Lower leg skin (tissue), 4 donors: ENCODE results near the gene SPESP1. TPM values are rescaled to one million over a fixed set of nuclear protein-coding genes. Genes with fewer than 3 reads are reported as not detected.

Experiments used
- DNase-seq, 2 donors: peaks; one replicate each; pipeline ENCODE4 v3.0.0-alpha.2; 2019; ENCODE audit warnings: low spot score in 2 of 2
- H3K4me3 ChIP-seq: fragments of 200-600 bp; sonication (generic); 2 replicates; pipeline ENCODE4 v1.5.1; 2017; ENCODE audit warnings: mild to moderate bottlenecking, low read depth; ENCODE audit not compliant: poor library complexity, severe bottlenecking
- CTCF ChIP-seq, 3 donors: fragments of 450-650 bp; IDR thresholded peaks; one replicate each; pipeline ENCODE4 v1.5.1; 2016; ENCODE audit warnings: antibody characterized with exemption in 3 of 3, mild to moderate bottlenecking in 3 of 3, moderate library complexity in 2 of 3
- POLR2A ChIP-seq, 2 donors: fragments of 450-650 bp; IDR thresholded peaks; one replicate each; pipeline ENCODE4 v1.6.1; 2016 to 2017; ENCODE audit warnings: antibody characterized with exemption in 2 of 2, mild to moderate bottlenecking in 1 of 2, moderate library complexity in 1 of 2
- WGBS, 2 donors: methylation state at CpG; one replicate each; pipeline ENCODE4 v1.1.5; 2018; 5-methylcytosine and 5-hydroxymethylcytosine counted together
- intact Hi-C: fragments of 100-400 bp; cut with DNase I; formaldehyde crosslinking; loops from one replicate; pipeline ENCODE4 v1.15.0; 2023; ENCODE audit warnings: low total_unique reads
- total RNA-seq, 4 donors: library from RNA; depleted of rRNA; stranded (reverse); fragments of >200 nt; gene quantifications; one replicate each; pipeline ENCODE4 v1.1.0, GENCODE V29; 2016

SPESP1 gene
- 10 to 100 TPM in 1 of 4 donors, 1 to 10 TPM in 3; 1.3 to 15.5 (median 2.5) TPM for total RNA-seq

GRCh38 chr15:68930268-68931022 lies at the start of gene SPESP1:
TSS of gene SPESP1 (plus strand) at chr15:68930525. CDS start at chr15:68930654, 129 bp downstream.
- intact Hi-C loops, result no loop called here
- DNase-seq, result peak; percentile 17 to 89
- no peak within 1 kb of the TSS for H3K4me3 ChIP-seq
- TF ChIP-seq POLR2A (IDR thresholded peaks at IDR 0.05) (no peak), CTCF (IDR thresholded peaks at IDR 0.05) (no peak)
- 70 to 84% methylated on average over 52 to 54 of the region's 72 CpGs for WGBS, 2 donors

- 17% methylated on average over 6 of the region's 6 CpGs for WGBS, 2 donors
- DNase-seq, result no peak
- intact Hi-C loops, result no loop called here
- no peak overlapping the region for H3K4me3 ChIP-seq
- no peak for TF ChIP-seq POLR2A (IDR thresholded peaks at IDR 0.05)
- TF ChIP-seq CTCF (IDR thresholded peaks at IDR 0.05), result no peak
Measured at GRCh38 chr15:68885070-68885469, 45.3 kb upstream of the SPESP1 start.

- no peak overlapping the region for H3K4me3 ChIP-seq
- intact Hi-C loops, result no loop called here
- no peak for TF ChIP-seq POLR2A (IDR thresholded peaks at IDR 0.05)
- TF ChIP-seq CTCF (IDR thresholded peaks at IDR 0.05), result no peak
- DNase-seq, result no peak
- 91 to 96% methylated on average over 3 of the region's 3 CpGs for WGBS, 2 donors
Measured at GRCh38 chr15:68887120-68887519, 43.2 kb upstream of the SPESP1 start.

GRCh38 chr15:68887819-68888218 lies 42.5 kb upstream of the SPESP1 start:
- TF ChIP-seq POLR2A (IDR thresholded peaks at IDR 0.05), result no peak
- TF ChIP-seq CTCF (IDR thresholded peaks at IDR 0.05), result no peak
- 89 to 92% methylated on average over 8 of the region's 8 CpGs for WGBS, 2 donors
- H3K4me3 ChIP-seq, result no peak overlapping the region

GRCh38 chr15:68888419-68888818 lies 41.9 kb upstream of the SPESP1 start:
- WGBS, 2 donors, result 59 to 69% methylated on average over 12 of the region's 12 CpGs
- no peak overlapping the region for H3K4me3 ChIP-seq
- intact Hi-C loops, result no loop called here
- no peak for DNase-seq
- no peak for TF ChIP-seq POLR2A (IDR thresholded peaks at IDR 0.05)
- TF ChIP-seq CTCF (IDR thresholded peaks at IDR 0.05), result no peak

More at GRCh38 chr15:68887819-68888218, 42.5 kb upstream of the SPESP1 start:
- no peak for DNase-seq
- intact Hi-C loops, result no loop called here
